Measurements from ENCODE around the gene TNPO3. TPM values are rescaled to one million over a fixed set of nuclear protein-coding genes. Genes with fewer than 3 reads are reported as not detected.

Gene TNPO3
- total RNA-seq, 1 donor from 2014 or later, result 52.5 TPM

DNA sequence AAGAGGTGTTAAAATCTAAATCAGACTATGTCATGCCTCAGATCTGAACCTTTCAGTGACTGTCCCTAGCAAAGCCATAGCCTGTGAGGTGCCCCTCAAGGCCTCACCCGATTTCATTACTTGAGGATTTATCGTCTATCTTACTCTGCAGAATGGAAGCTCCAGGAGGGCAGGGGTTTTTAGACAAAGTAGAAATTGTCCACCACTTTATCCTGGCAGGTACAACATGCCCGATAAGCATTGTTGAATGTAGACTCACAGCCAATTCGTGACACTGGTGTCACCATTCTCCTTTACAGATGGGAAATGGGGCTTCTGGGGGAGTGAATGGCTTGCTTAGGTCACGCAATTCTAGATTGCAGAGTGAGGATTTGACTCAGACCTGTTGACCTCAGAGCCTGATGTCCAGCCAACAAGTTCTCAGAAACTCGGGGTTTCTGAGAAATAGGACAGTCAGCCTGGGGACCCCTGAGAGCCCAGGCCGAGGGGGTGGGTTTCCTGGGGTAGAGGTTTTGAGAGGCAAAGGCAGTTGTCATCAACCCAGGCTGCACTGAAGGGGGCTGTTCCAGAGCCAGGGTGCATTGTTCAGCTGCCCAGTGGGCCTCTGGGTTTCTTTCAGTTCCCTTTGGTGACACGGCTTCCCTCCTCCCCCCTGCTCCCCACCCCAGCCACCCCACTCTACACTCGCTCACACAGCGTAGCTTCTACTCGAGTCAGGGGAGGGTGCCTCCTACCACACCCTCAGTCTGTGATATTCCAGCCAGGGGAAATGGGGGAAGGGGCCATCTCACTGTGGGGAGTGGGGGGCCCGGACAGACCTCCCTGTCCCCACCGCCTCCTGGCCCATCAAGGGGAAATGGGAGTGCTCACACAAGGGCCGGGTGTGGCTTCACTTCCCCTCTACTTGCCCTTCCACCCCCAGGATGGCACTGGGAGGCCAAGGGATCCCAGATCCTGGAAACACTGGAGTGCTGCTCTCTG lies 120.3 kb downstream of the TNPO3 start:
- no peak for DNase-seq (ENCODE audit: low read depth)
- TF ChIP-seq, protein P1, sequence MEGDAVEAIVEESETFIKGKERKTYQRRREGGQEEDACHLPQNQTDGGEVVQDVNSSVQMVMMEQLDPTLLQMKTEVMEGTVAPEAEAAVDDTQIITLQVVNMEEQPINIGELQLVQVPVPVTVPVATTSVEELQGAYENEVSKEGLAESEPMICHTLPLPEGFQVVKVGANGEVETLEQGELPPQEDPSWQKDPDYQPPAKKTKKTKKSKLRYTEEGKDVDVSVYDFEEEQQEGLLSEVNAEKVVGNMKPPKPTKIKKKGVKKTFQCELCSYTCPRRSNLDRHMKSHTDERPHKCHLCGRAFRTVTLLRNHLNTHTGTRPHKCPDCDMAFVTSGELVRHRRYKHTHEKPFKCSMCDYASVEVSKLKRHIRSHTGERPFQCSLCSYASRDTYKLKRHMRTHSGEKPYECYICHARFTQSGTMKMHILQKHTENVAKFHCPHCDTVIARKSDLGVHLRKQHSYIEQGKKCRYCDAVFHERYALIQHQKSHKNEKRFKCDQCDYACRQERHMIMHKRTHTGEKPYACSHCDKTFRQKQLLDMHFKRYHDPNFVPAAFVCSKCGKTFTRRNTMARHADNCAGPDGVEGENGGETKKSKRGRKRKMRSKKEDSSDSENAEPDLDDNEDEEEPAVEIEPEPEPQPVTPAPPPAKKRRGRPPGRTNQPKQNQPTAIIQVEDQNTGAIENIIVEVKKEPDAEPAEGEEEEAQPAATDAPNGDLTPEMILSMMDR (conservative IDR thresholded peaks at IDR 0.05; ENCODE audit: low read depth, low read length), result no peak
- H3K4me3 ChIP-seq (ENCODE audit: low read depth, low read length), result no peak overlapping the region

DNA sequence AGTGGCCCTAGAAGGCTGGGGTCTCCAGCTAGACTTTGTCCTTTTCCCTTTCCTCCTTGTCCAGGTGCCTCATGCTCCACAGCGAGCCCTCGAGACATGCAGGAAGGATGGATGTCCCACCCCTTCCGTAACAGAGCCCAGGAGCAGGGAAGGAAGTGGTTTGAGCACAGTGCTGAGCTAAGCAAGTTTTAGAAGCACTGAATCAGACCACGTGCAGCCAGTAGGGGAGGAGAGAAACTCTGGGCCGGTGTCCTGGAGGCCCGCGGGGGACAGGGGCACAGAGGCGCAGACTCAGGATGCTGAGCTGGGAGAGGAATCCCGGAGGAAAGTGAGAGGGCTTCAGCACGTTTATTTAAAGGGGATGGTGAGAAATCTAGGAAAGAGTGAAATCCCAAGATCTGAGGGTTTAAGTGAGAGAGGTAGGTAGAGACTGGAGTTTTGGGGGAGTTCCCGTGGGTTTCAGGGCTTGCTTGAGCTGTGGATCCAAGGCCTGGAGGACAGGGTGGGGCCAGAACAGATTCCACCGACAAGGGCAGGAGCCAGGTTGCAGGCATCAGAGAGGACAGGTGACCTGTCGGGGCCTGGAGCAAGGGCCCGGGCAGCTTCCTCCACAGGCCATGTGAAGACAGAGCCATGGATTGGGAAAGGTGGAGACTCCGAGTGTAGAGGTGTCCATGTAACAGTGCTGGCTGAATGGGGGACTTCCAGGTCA lies 121.6 kb downstream of the TNPO3 start:
- no peak overlapping the region for H3K4me3 ChIP-seq (ENCODE audit: low read depth, low read length)
- TF ChIP-seq, protein P1 (conservative IDR thresholded peaks at IDR 0.05; ENCODE audit: low read depth, low read length), result no peak
- no peak for DNase-seq (ENCODE audit: low read depth)

DNA sequence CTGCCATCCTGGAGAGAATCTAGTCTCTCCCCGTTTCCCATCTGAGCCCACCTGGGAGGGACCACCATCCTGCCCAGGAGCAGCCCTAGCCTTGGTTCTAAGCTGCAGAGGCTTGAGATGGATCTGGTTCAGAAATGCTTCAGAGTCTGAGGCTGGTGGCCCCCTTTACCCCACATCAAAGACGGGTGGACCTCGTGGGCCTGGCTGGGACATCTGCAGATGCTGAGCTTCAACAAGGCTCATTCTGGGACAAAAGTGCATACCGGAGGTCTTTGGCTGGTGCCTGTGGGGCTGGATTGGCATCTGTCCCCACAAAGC lies 122.1 kb downstream of the TNPO3 start:
- no peak overlapping the region for H3K4me3 ChIP-seq (ENCODE audit: low read depth, low read length)
- DNase-seq (ENCODE audit: low read depth), result no peak
- TF ChIP-seq, protein P1 (conservative IDR thresholded peaks at IDR 0.05; ENCODE audit: low read depth, low read length), result no peak

DNA sequence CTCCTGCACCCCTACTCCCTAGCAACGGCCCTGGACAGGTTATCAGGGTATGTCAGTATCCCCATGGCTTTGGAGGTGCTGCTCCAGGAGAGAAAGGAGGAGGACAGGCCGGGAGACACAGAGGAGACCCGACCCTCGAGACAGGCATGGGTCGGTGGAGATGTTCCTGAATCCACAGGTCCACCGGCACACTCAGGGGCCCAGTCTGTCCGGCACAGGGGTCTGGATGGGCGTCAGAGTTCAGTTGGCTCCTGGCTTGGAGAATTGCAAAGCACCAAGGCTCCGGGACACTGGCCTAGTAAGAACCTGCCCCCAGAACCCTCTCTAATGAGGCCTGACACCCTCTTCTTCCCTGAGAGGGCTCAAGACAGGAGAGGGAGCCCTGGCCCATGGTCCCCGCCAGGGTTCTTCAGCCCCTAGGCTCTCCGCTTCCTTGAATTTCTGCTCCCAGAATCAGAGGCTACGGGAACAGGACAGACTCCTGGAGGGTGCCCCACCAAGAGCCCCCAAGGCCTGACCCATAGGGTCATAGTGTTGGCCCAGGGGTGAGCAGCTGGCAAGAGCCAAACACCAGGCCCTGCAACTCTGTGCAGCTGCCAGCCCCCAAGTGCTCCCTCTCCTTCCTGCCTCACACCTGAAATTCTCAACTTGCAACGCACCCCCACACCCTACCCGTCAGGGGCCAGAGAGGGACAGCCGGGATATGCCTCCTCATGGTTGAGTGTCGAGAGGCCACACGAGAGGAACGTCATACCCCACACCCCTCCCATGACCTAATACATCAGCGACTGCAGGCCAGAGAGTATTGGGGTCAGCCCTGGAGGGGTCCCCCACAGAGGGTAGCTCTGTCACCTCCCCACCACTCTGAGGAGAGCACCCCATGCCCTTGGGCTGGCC lies 122.7 kb downstream of the TNPO3 start:
- H3K4me3 ChIP-seq (ENCODE audit: low read depth, low read length), result no peak overlapping the region
- DNase-seq (ENCODE audit: low read depth), result no peak
- TF ChIP-seq, protein P1 (conservative IDR thresholded peaks at IDR 0.05; ENCODE audit: low read depth, low read length), result no peak

DNA sequence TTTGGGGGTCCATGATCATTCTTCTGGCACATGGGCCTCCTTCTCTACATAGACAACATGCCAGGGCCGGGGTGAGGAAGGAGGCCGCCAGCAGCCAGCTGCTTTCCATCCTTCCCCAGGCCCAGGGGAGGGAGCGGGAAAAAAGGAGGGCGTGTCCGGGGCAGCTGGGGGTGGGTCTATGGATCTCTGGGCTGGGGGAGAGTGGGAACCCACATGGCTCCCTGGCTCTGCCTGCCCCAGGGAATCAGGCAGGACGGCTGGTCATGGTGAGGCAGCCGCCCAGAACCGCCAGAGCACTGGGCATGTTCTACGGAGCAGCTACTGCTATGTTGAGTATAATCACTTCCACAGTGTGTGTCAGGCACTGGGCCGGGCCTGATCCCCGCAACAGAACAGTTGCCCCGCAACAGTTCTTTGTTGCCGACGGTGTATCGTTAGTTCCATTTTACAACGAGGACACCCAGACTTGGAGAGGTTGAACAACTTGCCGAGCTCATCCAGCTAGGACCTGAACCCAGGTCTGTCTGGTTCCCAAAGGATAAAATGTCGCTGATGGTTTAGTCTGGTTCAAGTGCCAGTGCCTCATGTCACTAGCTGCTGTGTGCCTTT lies 123.6 kb downstream of the TNPO3 start:
- no peak overlapping the region for H3K4me3 ChIP-seq (ENCODE audit: low read depth, low read length)
- TF ChIP-seq, protein P1 (conservative IDR thresholded peaks at IDR 0.05; ENCODE audit: low read depth, low read length), result no peak
- no peak for DNase-seq (ENCODE audit: low read depth)

Data from epithelial cell of proximal tubule (primary cell).